Activated naive CD4-positive, alpha-beta T cell treated with anti-CD3 and anti-CD28 coated beads for 36 hours (primary cell): ENCODE results near the gene SHTN1. TPM values are rescaled to one million over a fixed set of nuclear protein-coding genes. Genes with fewer than 3 reads are reported as not detected.

Experiments used
- CTCF ChIA-PET: fragments of 350-600 bp; sonication (Branson Sonifier 250); formaldehyde crosslinking; loops from one replicate; lab custom pipeline; 2021; ENCODE audit warnings: antibody characterized with exemption; lab: Charles Lee
- DNase-seq: peaks from one replicate; pipeline ENCODE4 v3.0.0-alpha.2; 2020
- H3K27ac Mint-ChIP-seq: one replicate; pipeline ENCODE4 v1.8.0; 2021; ENCODE audit warnings: mild to moderate bottlenecking, mixed read lengths
- H3K27me3 Mint-ChIP-seq: one replicate; pipeline ENCODE4 v1.8.0; 2021; ENCODE audit warnings: low read depth, mixed read lengths
- H3K36me3 Mint-ChIP-seq: one replicate; pipeline ENCODE4 v1.8.0; 2021; ENCODE audit warnings: low read depth, mixed read lengths
- H3K4me1 Mint-ChIP-seq: one replicate; pipeline ENCODE4 v1.8.0; 2021; ENCODE audit warnings: low read depth, mixed read lengths
- H3K4me3 Mint-ChIP-seq: one replicate; pipeline ENCODE4 v1.8.0; 2021; ENCODE audit warnings: mild to moderate bottlenecking, moderate library complexity, mixed read lengths
- H3K9me3 Mint-ChIP-seq: one replicate; pipeline ENCODE4 v1.8.0; 2021; ENCODE audit warnings: mixed read lengths
- intact Hi-C: fragments of 100-400 bp; cut with micrococcal nuclease; formaldehyde crosslinking; loops from one replicate; pipeline ENCODE4 v1.15.1; 2023
- total RNA-seq, 2 experiments: library from RNA; stranded (reverse); gene quantifications; one replicate each; pipeline ENCODE4 v1.2.3, GENCODE V29; 2021

Gene SHTN1
- total RNA-seq, 2 experiments from 2014 or later, result 0.29 to 0.40 TPM

- CTCF ChIA-PET, result interaction anchor here (0.6 to 1.1 kb wide), 2 partner anchors 48 to 1626 kb away, joined by 3 read pairs; no protein-coding TSS in a partner anchor
- H3K4me3 Mint-ChIP-seq, result no peak overlapping the region
- no peaks in the 10 kb centered on the region for H3K4me1 Mint-ChIP-seq
- no peak overlapping the region for H3K27ac Mint-ChIP-seq
- H3K36me3 Mint-ChIP-seq, result no peaks in the 10 kb centered on the region
- H3K9me3 Mint-ChIP-seq, result no peaks in the 10 kb centered on the region
- peaks cover 11% of the 10 kb centered on the region for H3K27me3 Mint-ChIP-seq
- no peak for DNase-seq
- intact Hi-C loops, result no loop called here
Observed at GRCh38 chr10:116835658-116836057, 169.3 kb downstream of the SHTN1 start.

GRCh38 chr10:116833986-116834985, 170.7 kb downstream of the SHTN1 start:
- DNase-seq, result no peak
- CTCF ChIA-PET, result interaction anchor here (1.1 kb wide), 1 partner anchor 47 kb away, joined by 3 read pairs; no protein-coding TSS in a partner anchor

GRCh38 chr10:116831790-116832189, 173.2 kb downstream of the SHTN1 start:
- no peak overlapping the region for H3K27ac Mint-ChIP-seq
- intact Hi-C loops, result no loop called here
- CTCF ChIA-PET, result no interaction called here
- no peak for DNase-seq
- peaks cover 12% of the 10 kb centered on the region for H3K27me3 Mint-ChIP-seq
- no peak overlapping the region for H3K4me3 Mint-ChIP-seq
- H3K9me3 Mint-ChIP-seq, result no peaks in the 10 kb centered on the region
- H3K4me1 Mint-ChIP-seq, result no peaks in the 10 kb centered on the region
- no peaks in the 10 kb centered on the region for H3K36me3 Mint-ChIP-seq

More at GRCh38 chr10:116833986-116834985, 170.7 kb downstream of the SHTN1 start:
- intact Hi-C loops, result no loop called here
- H3K9me3 Mint-ChIP-seq, result no peaks in the 10 kb centered on the region
- H3K4me3 Mint-ChIP-seq, result no peak overlapping the region
- no peaks in the 10 kb centered on the region for H3K36me3 Mint-ChIP-seq
- no peaks in the 10 kb centered on the region for H3K4me1 Mint-ChIP-seq
- H3K27ac Mint-ChIP-seq, result no peak overlapping the region
- H3K27me3 Mint-ChIP-seq, result peaks cover 11% of the 10 kb centered on the region

Other genes starting within 250 kb of the SHTN1 start
- gene ENO4, start 155.7 kb downstream of the SHTN1 start, total RNA-seq, result not detected
- gene VAX1, start 133.1 kb upstream of the SHTN1 start, total RNA-seq, result not detected
- gene KCNK18, start 192.3 kb upstream of the SHTN1 start, total RNA-seq, result not detected
- not detected for gene SLC18A2, start 235.9 kb upstream of the SHTN1 start, total RNA-seq